IMR-90 (cell line): ENCODE data around the gene AP3S1. TPM values are rescaled to one million over a fixed set of nuclear protein-coding genes. Genes with fewer than 3 reads are reported as not detected.
A peak's percentile ranks its signal among the peaks of the same experiment; 100 is the strongest.
"Not testable (repeated sequence)": the region's sequence is repeated elsewhere in the genome, so short reads cannot be mapped to it uniquely, and the experiment has no call there.

Experiments
- ATAC-seq: fragments of 200-7000 bp; cut with Tn5 transposase; 2 replicates; pipeline ENCODE4 v1.9.1; 2020; ENCODE audit warnings: low read depth, mild to moderate bottlenecking, moderate library complexity
- BruUV-seq: library from RNA; stranded (reverse); fragments of 400-500 nt; replicated peaks from 2 replicates; lab custom pipeline; 2021; lab: Mats Ljungman, UMichigan
- CTCF ChIA-PET: fragments of 300-600 bp; formaldehyde crosslinking; extraction: SDS; loops from one replicate; lab custom pipeline; 2021; ENCODE audit warnings: antibody characterized with exemption; lab: Yijun Ruan, JAX
- POLR2A ChIA-PET: fragments of 300-600 bp; sonication (Branson Sonifier 250); formaldehyde crosslinking; loops from one replicate; lab custom pipeline; 2022; ENCODE audit warnings: antibody characterized with exemption; ENCODE audit not compliant: unreplicated experiment; lab: Charles Lee
- DNase-seq: peaks from one replicate; pipeline ENCODE4 v3.0.0; 2013
- H2AFZ ChIP-seq: replicated peaks from 2 replicates; pipeline ENCODE3; 2013; ENCODE audit warnings: low read length, mild to moderate bottlenecking; ENCODE audit not compliant: poor library complexity
- H2AK5ac ChIP-seq: 2 replicates; pipeline ENCODE4 v1.6.1; 2013; ENCODE audit warnings: low read depth, low read length, inconsistent platforms
- H2AK9ac ChIP-seq: replicated peaks from 2 replicates; pipeline ENCODE3; 2013; ENCODE audit warnings: mild to moderate bottlenecking, low read depth, low read length, moderate library complexity; ENCODE audit not compliant: poor library complexity
- H2BK120ac ChIP-seq: 2 replicates; pipeline ENCODE4 v1.6.1; 2013; ENCODE audit warnings: low read depth, low read length, inconsistent platforms
- H2BK15ac ChIP-seq: 3 replicates; pipeline ENCODE4 v1.6.1; 2013; ENCODE audit warnings: low read depth, low read length, inconsistent platforms
- H2BK20ac ChIP-seq: 2 replicates; pipeline ENCODE4 v1.6.1; 2013; ENCODE audit warnings: low read depth, mild to moderate bottlenecking, inconsistent platforms, low read length, moderate library complexity
- H2BK5ac ChIP-seq: 2 replicates; pipeline ENCODE4 v1.6.1; 2013; ENCODE audit warnings: mild to moderate bottlenecking, low read depth, low read length, inconsistent platforms; ENCODE audit not compliant: poor library complexity, severe bottlenecking
- H3K14ac ChIP-seq: replicated peaks from 2 replicates; pipeline ENCODE4 v1.6.1; 2013; ENCODE audit warnings: low read depth, low read length, inconsistent platforms
- H3K18ac ChIP-seq: 2 replicates; pipeline ENCODE4 v1.6.1; 2013; ENCODE audit warnings: low read depth, low read length, control low read depth
- H3K23ac ChIP-seq: 2 replicates; pipeline ENCODE4 v1.6.1; 2013; ENCODE audit warnings: low read depth, low read length, inconsistent platforms
- H3K27ac ChIP-seq: 2 replicates; pipeline ENCODE4 v1.5.1; 2013; ENCODE audit warnings: mild to moderate bottlenecking, control low read depth, low read length; ENCODE audit not compliant: insufficient read depth
- H3K27me3 ChIP-seq: 2 replicates; pipeline ENCODE4 v1.6.1; 2013; ENCODE audit warnings: low read length; ENCODE audit not compliant: control insufficient read depth, insufficient read depth
- H3K36me3 ChIP-seq: 2 replicates; pipeline ENCODE4 v1.6.1; 2013; ENCODE audit warnings: low read length, mixed read lengths; ENCODE audit not compliant: control insufficient read depth, insufficient read depth
- H3K4ac ChIP-seq: 2 replicates; pipeline ENCODE4 v1.6.1; 2013; ENCODE audit warnings: low read depth, low read length, inconsistent platforms
- H3K4me1 ChIP-seq: 2 replicates; pipeline ENCODE4 v1.6.1; 2013; ENCODE audit warnings: low read length, mixed read lengths; ENCODE audit not compliant: control insufficient read depth, insufficient read depth
- H3K4me2 ChIP-seq: 2 replicates; pipeline ENCODE4 v1.6.1; 2013; ENCODE audit warnings: low read depth, mild to moderate bottlenecking, control low read depth, low read length, moderate library complexity
- H3K4me3 ChIP-seq: 2 replicates; pipeline ENCODE4 v1.5.1; 2013; ENCODE audit warnings: low read depth, mild to moderate bottlenecking, control low read depth, low read length, moderate library complexity; ENCODE audit not compliant: insufficient read depth
- H3K56ac ChIP-seq: 2 replicates; pipeline ENCODE4 v1.6.1; 2013; ENCODE audit warnings: low read length, inconsistent platforms; ENCODE audit not compliant: insufficient read depth; ENCODE audit errors: extremely low read depth
- H3K79me1 ChIP-seq, 2 experiments: 2 replicates each; pipeline ENCODE4 v1.6.1; 2013; ENCODE audit warnings: low read length in 2 of 2, inconsistent platforms in 1 of 2, low read depth in 1 of 2
- H3K9ac ChIP-seq: 2 replicates; pipeline ENCODE4 v1.6.1; 2013; ENCODE audit warnings: low read depth, low read length, control low read depth
- H3K9me1 ChIP-seq: 2 replicates; pipeline ENCODE4 v1.6.1; 2013; ENCODE audit warnings: low read length, inconsistent platforms; ENCODE audit not compliant: insufficient read depth
- H3K9me3 ChIP-seq: 2 replicates; pipeline ENCODE4 v1.6.1; 2013; ENCODE audit warnings: low read length; ENCODE audit not compliant: control insufficient read depth, insufficient read depth
- H4K20me1 ChIP-seq: 2 replicates; pipeline ENCODE4 v1.6.1; 2013; ENCODE audit warnings: low read length, inconsistent platforms; ENCODE audit not compliant: insufficient read depth
- H4K5ac ChIP-seq: 2 replicates; pipeline ENCODE4 v1.6.1; 2013; ENCODE audit warnings: mild to moderate bottlenecking, low read depth, low read length, control low read depth
- H4K8ac ChIP-seq, 2 experiments: 2 replicates each; pipeline ENCODE4 v1.6.1; 2013; ENCODE audit warnings: low read depth in 2 of 2, low read length in 2 of 2, control low read depth in 1 of 2, inconsistent platforms in 1 of 2
- H4K91ac ChIP-seq: 2 replicates; pipeline ENCODE4 v1.6.1; 2013; ENCODE audit warnings: low read depth, low read length, inconsistent platforms; ENCODE audit not compliant: insufficient read depth
- CEBPB ChIP-seq: IDR thresholded peaks from 2 replicates; pipeline ENCODE4 v1.6.1; 2012; ENCODE audit warnings: low read depth, low read length, improper control_type of control experiment
- WGBS, 2 experiments: methylation state at CpG; one replicate each; pipeline versions ENCODE4 v1.1.5 to v1.1.7; 2013; ENCODE audit warnings: missing lambda C conversion rate in 2 of 2; ENCODE audit not compliant: insufficient read length in 1 of 2; ENCODE audit errors: extremely low coverage in 2 of 2; 5-methylcytosine and 5-hydroxymethylcytosine counted together
- dilution Hi-C: fragments of 300-500 bp; cut with HindIII; formaldehyde crosslinking; loops from one replicate; pipeline ENCODE4 v1.14.3; 2018; ENCODE audit warnings: low sequenced_read_pairs; ENCODE audit not compliant: unreplicated experiment
- in situ Hi-C: fragments of 300-500 bp; cut with MboI; formaldehyde crosslinking; loops from 3 replicates; pipeline ENCODE4 v1.14.3; 2019; ENCODE audit warnings: low sequenced_read_pairs, inconsistent platforms, mixed read lengths
- intact Hi-C: fragments of 100-400 bp; cut with micrococcal nuclease; formaldehyde crosslinking; loops from 2 replicates; pipeline ENCODE4 v1.10.0; 2022
- polyA plus RNA-seq, 3 experiments: library from polyadenylated mRNA; depleted of rRNA; stranded (reverse); fragments of >200 nt; gene quantifications; 2 replicates each; pipeline ENCODE4 v1.2.3, GENCODE V29; 2012; ENCODE audit warnings: low replicate concordance in 1 of 3
- total RNA-seq: library from RNA; depleted of rRNA; stranded (reverse); fragments of >200 nt; gene quantifications from 2 replicates; pipeline ENCODE4 v1.2.3, GENCODE V29; 2012

The AP3S1 gene
- total and polyA plus RNA-seq, 2 of the 4 experiments (the other 2 are of a cell fraction): 21.9 to 73.1 TPM

DNA sequence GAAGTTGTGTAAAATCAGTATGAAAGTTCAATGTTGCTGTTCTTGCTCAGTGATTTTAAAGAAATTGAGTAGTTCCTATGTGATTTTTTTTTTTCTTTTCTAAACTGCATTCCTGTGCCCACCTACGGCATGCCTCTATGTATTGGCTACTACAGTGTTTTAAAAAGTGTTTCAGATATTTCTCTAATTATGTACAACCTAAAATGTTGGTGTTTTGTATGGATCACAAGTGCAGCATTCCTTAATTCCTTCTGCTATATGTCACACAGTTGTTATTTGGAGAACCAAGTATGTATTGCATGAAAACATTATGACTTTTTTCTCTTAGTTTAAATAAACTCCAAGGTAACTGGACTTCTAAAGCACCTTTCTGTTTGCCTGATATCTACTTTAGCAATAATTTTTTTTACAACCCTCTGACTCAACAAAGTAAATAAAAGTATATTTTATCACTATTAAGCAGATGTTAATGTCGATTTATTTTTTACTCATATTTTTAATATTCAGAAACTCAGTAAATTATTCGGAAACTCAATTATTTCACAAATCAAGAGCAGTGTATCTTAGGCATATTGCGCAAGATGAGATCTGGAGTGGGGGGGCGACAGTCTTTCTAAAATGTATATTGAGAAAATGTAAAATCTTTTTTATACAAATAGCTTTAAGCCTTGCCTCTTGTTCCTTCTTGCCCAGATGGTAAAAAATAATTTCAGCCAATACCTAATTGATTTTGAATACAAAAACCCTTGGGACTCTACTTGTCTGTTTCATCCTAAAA lies 72.1 kb downstream of the AP3S1 start:
- POLR2A ChIA-PET, H3K79me1 ChIP-seq, H3K27ac ChIP-seq, H2BK15ac ChIP-seq, H2AFZ ChIP-seq, H3K14ac ChIP-seq, H3K23ac ChIP-seq, H3K4me2 ChIP-seq, H3K18ac ChIP-seq, H4K5ac ChIP-seq, H2BK5ac ChIP-seq, H3K9ac ChIP-seq, H2BK20ac ChIP-seq, H3K9me3 ChIP-seq, H3K56ac ChIP-seq, dilution Hi-C loops, H2BK120ac ChIP-seq, H4K20me1 ChIP-seq, H4K8ac ChIP-seq, H2AK5ac ChIP-seq, H3K9me1 ChIP-seq, H3K4ac ChIP-seq, H3K4me1 ChIP-seq, H3K27me3 ChIP-seq, DNase-seq, H4K91ac ChIP-seq, H3K36me3 ChIP-seq, in situ Hi-C loops, CTCF ChIA-PET, intact Hi-C loops, H2AK9ac ChIP-seq, H3K4me3 ChIP-seq: not testable (repeated sequence)
- WGBS, 2 experiments: no CpG with 5 or more reads among the region's 5 CpGs
- peak; percentile 92 for TF ChIP-seq CEBPB
- ATAC-seq: peak; percentile 66
- TSS peak; percentile 70 for BruUV-seq
